GM21390 (cell line): Measurements from ENCODE around the gene UMODL1.

Experiments used
- ATAC-seq: cut with Tn5 transposase; IDR thresholded peaks from one replicate; pipeline ENCODE4 v1.9.1; 2021; ENCODE audit not compliant: unreplicated experiment

Gene UMODL1

DNA sequence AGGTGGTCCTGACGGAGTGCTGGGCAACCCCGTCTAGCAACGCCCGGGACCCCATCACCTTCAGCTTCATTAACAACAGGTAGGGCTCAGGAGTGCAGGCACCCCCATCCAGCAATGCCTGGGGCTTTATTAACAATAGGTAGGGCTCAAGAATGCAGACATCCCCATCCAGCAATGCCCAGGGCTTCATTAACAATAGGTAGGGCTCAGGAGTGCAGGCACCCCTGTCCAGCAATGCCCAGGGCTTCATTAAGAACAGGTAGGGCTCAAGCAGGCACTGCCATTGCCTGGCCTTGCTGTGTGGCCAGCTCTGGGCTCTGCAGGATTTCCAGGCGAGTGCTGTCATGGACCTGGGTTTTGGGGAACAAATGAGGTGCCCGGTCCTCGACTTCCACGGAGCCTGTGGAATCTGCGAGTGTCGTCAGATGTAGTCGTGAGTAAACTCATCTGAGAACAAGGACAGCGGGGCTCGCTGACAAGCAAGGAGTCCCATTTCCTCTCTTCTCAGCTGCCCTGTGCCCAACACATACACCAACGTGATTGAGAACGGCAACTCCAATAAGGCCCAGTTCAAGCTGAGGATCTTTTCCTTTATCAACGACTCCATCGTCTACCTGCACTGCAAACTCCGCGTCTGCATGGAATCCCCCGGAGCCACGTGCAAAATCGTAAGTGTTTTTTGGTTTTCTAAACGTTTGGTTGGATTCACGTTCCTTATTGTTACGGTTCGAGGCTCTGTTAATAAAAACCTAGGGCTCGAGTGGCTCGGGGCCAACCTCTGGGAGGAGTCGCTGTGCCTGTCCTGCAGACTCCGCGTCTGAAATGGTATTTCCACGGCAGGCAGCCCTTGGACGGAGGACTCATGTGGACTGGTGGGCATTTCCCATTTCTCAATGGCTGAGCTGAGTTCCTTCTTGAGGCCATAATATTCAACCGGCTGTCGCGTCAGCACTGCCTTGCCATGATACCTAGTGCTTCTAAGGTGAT, 56.3 kb downstream of the UMODL1 start:
- ATAC-seq: no peak

DNA sequence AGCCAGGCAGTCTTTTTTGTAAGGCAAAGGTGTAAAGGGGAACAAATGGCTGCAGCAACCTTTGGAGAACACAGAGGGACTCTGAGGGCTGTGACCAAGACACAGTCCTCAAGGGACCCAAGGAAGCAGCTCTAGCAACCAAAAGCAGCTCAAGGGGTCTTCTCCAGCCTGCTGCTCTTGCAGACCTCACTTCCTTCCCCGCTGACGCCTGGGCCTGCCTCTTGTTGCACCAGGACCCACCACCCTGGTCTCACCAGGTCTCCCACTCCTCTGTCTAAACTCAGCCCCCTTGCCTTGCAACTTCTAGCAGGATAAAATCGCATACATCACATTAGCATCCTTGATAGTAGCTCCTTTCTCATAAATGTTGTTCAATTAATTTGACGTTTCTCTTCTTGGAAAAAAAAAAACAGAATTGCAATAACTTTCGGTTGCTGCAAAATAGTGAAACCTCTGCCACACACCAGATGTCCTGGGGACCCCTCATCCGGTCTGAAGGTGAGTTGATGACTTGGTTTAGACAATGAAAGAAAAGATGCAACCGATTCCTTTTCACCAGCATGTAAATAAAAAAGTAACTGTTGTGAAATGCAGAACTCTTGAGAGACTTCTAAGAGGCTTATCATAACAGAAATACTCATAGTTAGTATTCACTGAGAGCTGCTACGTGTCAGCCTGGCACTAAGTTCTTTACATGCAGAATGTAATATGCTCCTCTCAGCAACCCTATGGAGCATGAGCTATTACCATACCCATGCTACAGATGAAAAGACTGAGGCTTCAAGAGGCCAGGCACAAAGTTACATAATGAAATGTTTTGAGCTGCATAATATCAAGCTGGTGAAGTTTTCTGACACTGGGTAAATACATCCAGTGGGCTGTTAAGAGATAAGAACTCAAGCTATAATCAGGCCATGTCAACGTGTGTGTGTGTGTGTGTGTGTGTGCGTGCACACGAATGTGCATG, 58.5 kb downstream of the UMODL1 start:
- no peak for ATAC-seq

DNA sequence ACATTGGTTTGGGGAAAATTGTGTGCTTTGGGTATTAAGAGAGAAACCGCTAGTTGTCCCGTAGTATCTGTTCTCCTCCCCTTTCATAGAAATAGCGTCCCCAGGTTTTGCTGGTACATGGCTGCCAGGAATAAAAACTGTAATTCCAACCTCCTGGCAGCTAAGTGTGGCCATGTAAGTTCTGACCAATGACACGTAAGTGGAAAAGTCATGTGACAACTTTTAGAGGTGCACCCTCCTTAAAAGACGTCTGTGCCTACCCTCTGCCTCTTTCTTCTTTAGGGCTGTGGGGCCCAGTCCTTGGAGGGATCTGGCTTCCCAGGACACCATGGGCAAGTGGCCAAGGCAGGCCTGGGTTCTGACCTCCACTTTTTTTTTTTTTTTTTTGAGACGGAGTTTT, 59.3 kb downstream of the UMODL1 start:
- no peak for ATAC-seq

DNA sequence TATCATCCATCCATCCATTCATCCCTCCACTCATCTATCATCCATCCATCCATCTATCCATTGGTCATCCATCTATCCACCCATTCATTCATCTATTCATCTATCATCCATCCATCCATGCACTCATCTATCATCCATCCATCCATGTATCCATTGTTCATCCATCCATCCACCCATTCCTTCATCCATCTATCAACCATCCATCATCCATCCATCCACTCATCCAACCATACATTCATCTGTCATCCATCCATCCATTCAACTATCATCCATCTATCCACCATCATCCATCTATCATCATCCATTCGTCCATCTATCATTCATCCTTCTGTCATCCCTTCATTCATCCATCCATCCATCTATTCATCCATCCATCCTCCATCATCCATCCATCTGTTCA, 61.1 kb downstream of the UMODL1 start:
- no peak for ATAC-seq

DNA sequence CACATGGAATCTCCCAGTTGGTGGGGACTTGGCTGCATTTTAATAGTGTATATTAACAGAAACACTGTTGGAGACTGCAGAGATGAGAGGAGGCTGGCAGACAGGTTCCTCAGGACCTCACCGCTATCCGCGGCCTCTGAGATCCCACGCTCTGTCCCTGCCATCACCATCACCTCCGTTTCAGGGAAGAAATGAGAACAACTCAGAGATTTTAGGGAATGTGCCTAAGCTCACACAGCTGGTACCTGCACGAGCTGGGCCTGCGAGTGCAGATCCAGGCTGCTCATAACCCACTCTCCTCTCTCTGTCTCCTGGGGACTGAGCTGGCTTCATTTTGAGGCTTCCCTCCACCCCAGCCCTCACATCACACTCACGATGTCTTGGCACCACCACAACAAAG, 62.0 kb downstream of the UMODL1 start:
- no peak for ATAC-seq

DNA sequence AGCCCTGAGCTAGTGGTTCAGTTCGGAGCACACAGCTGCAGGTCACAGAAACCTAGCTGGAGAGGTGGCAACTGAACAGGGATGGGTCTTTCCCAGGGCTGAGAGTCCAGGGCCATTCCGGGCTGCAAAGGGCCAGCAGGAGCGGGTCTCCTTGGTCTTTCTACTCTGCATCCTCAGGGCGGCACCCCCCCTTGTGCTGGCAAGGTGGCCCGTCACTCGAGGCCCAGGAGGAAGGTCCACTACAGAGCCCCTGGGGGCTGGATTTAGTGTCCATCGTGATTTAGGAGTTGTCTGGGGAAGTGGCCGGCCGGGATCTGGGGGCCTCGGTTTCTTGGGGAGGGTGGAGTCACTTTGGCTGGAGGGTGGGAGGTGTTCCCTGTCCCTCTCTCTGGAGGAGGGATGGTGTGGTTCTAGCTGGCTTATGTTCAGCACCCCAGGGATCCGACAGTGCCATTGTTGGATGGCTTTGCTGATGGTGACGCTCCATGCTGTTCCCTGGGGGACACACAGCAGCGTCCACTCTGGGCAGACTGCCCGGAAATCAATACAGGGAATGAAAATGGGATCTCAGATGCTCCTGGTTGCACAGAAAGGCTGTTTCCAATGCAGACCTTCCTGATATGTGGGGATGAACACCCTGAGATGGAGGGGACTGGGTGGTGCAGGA, 64.4 kb downstream of the UMODL1 start:
- ATAC-seq: no peak

DNA sequence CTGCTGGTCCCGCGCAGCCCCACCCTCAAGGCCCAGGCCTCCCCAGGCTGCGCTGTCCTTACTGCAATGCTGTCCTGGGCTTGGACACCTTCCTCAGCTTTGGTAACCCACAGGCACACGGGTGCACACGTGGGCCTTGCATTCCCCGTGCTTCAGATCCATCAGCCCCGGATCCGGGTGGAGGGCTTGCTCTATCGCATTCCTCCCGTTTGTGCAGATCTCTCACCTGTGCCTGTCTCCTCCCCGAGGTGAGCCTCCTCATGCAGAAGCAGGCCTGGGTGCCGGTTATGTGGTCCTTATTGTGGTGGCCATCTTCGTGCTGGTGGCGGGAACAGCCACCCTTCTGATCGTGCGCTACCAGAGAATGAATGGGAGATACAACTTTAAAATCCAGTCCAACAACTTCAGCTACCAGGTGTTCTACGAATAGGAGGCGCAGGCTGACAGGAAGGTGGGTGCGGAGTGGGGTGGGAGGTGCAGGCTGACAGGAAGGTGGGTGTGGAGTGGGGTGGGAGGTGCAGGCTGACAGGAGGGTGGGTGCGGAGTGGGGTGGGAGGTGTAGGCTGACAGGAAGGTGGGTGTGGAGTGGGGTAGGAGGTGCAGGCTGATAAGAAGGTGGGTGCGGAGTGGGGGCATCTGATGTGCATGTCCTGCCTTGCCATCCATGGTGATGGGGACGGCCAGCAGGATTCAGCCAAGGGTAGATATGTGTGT, 66.2 kb downstream of the UMODL1 start:
- ATAC-seq: no peak

DNA sequence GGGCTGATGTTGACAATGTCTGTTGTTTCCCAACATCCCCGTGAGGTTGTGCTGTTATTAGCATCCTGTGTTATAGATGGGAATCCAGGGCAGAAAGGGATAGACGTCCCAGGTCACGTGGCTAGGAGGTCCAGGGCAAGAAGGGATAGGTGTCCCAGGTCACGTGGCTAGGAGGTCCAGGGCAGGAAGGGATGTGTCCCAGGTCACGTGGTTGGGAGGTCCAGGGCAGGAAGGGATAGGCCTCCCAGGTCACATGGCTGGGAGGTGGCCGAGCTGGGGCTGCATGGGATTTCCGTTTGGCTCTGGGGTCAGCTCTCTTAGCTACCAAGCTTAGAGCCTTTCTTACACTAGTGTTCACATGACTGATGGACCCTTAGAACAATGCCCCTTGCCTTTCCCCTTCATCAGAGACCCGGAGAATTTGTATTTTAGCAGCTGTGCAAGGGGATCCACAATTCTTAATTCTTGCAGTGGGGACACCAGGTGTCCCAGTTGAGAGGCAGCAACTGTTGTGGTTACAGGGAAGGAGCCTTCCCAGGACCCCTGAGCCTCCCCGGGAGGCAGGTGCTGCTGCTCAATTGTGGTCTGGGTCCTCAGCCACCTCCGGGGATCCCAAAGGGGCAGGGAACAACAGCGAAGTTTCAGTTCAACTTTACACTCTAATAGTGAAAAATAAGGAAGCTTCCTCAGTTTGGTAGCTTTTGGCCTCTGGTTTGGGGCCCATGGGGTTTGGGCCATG, 69.2 kb downstream of the UMODL1 start:
- ATAC-seq: no peak

DNA sequence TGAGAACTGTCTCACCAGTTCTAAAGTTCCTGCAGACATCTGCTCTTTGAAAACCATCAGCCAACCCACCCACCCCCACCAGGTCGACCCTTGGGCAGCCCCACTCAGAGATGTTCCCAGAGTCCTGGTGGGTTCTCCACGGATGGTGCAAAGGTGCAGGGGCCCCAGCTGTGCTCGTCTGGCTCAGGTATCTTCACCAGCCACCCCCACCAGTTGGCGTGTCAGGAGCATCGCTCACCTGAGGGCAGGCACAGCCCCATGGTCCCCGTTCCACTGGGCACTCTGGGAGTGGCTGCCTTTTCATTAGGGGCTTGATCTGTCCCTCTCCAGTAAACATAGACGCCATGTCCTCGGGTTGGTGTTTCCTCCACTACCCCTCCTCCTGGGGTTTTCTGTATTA, 70.5 kb downstream of the UMODL1 start:
- no peak for ATAC-seq

DNA sequence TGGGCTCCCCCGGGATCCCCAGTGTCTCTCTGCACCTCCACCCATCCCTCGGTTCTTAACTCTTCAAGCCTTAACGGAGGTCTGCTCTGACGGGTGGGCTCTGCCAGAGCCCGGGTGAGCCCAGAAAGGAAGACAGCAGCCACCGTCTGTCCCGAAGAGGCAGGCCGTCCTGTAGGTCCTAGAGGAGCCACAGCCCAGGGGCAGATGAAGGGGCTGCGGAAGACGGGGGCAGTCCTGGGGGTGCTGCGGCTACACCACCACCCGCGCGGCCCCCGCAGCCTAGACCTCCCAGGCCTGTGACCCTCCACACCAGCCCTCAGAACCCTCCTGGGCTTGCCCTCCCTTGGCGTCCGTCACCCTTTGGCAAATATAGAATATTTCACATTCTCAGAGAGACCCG, 71.0 kb downstream of the UMODL1 start:
- ATAC-seq: no peak

DNA sequence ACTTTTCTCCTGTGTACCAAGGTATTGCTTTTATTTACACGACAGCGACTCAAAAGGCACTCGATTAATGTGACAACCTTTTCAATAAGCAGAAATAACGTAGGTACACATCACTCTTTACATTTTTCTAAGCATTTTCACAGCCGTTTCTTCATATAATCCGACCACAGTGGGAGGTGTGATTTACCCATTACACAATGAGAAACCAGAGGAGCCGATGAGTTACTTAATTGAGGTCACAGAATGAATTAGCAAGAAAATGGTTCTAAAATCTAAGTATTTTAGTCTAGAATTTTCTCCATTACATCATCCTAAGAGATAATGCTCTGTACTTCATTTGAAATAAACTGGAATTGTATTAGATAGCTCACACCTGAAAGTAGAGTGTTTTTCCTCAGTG, 71.5 kb downstream of the UMODL1 start:
- ATAC-seq: no peak

DNA sequence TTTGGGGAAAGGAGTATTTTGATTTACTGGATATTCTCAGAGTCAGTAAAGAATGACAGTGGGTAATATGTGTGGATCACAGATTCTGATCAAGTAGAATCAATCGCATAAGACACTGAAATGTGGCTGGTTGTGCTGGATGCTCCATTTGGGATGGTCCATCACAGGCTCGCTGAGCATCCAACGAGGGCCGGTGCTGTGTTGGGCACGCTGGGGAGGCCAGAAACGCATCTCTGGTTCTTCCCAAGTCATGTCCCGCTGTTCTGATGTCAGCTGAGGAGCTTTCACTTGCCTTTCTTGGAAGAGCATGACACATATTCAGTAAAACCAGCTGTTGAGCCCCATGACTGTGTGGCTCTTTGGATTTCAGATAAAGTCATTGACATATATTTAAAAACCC, 72.0 kb downstream of the UMODL1 start:
- no peak for ATAC-seq

DNA sequence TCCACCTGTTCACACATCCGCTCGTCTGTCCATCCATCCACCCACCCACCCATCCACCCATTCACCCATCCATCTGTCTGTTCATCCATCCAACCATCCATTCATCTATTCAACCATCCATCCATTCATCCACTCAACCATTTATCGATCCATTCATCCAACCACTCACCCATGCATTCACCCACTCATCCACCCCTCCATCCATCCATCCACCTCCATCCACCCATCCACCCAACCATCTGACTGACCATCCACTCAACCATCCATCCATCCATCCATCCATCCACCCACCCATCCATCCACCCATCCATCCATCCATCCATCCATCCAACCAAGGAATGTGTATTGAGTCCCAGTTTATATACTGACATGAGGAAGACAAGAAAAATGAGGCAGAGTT, 73.1 kb downstream of the UMODL1 start:
- no peak for ATAC-seq

DNA sequence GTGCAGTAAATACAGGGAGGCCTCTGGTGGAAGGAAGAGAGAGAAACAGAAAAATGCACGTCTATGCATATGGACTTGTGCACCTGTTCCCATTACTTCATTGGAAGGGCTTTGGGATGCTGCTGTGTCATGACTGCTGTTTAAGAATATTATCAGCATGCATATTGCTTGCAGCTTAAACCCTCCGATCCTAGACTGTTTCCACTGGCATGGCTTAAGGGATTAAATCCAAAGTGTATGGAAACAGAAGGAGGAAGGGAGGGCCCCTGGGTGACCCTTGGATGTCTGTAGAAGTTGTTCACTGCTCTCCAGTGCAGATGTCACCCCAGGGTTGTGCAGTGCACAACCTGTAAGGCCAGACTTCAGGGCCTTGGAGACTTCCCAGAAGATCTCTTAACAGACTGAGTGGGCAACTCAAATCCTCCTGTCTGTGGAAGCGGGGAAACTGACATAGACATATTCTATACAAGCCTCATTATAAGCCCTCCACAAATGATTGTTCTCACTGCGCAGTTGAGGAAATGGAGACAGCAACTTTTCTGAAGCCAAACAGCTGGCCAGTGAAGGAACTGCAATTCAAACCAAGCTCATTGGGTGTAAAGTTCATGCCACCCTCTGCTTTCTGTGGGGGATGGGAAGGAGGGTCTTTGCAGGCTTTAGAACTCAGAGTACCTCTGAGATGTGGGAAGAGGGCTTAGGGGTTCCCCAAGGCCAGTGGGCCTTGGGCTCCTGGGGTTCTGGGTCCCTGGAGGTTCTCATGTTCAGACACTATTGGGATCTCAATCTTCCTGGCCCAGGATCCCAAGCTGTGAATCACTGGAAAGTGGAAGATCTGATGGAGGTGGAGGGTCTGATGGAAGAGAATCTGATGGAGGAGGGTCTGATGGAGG, 73.8 kb downstream of the UMODL1 start:
- ATAC-seq: no peak

DNA sequence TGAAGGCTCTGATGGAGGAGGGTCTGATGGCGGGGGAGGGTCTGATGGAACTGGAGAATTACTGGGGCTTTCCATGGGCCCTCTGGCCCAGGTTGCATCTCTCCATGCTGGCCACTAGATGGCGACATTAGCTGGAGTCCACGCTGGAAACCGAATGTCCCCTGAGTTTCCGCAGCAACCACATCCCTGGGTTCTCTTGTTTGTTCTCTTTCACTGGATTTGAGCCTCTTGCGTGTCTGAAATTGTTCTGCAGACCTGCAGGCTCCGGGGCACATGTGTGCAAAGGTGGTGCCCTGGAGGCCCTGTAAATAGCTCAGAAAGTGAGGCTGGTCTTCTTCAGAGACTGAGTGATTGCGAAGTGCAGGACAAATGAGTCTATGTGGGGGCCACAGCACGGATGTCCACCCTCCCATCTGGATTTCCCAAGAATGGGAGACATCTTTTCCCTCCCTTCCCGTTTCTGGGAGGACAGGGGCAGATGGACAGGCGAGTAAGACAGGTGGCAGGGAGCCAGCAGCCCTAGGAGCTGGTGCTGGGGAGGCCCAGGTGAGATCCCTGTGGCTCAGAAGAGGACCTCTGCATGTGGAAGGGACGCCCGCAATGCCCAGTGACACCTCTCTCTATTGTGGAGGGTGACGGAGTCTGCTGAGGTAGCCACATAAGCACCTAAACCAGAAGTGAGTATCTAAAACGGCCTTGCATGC, 74.6 kb downstream of the UMODL1 start:
- ATAC-seq: no peak

DNA sequence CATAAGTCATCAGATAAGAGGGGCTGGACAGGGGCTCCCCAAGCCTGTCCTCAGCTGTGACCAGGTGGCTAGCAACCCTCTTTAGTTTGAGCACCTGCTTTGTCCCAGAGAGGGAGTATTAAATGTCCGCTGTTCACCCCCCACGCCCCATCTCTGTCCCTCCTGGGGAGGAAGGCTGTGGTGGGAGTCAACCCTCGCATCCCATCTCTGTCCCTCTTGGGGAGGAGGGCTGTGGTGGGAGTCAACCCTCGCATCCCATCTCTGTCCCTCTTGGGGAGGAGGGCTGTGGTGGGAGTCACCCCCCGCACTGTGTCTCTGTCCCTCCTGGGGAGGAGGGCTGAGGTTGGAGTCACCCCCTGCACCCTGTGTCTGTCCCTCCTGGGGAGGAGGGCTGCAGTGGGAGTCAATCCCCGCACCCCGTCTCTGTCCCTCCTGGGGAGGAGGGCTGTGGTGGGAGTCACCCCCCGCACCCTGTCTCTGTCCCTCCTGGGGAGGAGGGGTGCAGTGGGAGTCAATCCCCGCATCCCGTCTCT, 75.2 kb downstream of the UMODL1 start:
- ATAC-seq: no peak

DNA sequence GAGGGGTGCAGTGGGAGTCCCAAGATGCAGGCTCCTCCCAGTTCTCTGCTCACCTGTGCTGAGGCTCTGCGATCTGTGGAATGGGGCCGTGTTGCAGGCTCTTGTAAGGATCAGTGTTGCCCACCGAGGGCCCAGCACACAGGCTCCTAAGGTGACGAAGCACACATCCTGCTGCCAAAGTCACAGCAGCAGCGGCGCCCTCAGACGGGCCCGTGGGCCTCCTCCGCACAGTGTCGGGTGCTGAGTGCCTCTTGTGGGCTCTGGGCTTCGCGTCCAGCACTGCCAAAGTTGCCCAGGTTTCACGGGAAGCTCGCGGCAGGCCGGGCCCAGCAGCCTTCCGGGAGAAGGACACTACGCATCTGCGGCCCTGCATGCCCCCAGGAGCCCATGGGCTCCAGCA, 75.7 kb downstream of the UMODL1 start:
- ATAC-seq: no peak

DNA sequence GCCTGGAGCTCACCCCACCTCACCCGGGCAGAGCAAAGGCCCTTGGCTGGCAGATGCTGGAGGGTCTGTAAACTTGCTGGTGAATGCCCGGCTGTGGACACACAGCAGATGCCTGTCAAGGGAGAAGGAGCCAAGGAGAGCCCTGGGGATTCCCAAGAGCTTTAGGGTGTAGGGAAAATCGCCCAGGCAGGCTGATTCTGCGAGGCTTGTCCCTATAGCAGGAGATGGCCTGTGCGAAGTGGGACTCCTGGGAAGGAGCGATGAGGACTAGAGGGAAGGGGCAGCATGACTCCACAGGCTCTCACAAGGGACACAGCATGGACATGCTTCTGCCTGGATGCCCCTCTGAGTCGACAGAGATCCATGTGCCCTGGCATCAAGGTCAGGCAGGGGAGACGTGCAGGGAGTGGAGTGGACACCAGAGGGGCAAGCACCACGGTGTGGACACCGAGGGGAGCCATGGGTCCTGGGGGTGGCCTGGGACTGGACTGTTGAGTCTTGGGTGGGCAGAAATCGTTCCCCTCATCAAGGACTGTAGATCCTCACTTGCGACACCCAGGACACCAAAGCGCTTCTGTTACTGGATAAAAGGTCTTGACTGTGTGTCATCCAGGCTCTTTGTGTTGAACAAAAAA, 76.4 kb downstream of the UMODL1 start:
- ATAC-seq: no peak
